ACHN (cell line): ENCODE measurements around the gene BHLHE23.

Source experiments
- DNase-seq: peaks from one replicate; pipeline ENCODE4 v3.0.0-alpha.2; 2015
- in situ Hi-C: cut with HindIII; loops from 2 replicates; pipeline ENCODE4 v1.10.0; 2017; ENCODE audit warnings: low sequenced_read_pairs, low pct_ligation_motif_present, low pct_unique_long_range_greater_than_20kb

Gene BHLHE23

DNA sequence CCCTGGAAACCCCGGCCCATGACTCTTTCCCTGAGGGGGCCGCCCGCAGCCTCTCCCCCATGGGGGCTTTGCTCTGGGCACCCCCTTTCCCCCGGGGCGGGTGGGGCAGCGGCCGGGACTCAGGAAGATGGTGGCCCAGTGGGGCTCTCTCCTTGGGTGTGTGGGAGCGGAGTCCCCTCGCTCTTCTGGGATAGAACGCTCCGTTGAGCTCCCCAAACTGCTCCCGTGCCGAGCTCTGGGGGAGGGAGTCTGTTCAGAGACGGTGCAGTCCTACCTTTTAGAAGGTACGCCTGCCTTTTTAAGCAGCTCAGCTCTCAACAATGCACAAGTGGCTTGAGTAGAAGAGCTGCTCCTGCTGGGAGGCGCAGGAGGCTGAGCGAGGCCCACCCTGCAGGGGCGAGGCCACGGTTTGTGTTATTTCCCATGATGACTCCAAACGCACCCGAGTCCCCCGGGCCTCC lies 21.7 kb upstream of the BHLHE23 start:
- no peak for DNase-seq

DNA sequence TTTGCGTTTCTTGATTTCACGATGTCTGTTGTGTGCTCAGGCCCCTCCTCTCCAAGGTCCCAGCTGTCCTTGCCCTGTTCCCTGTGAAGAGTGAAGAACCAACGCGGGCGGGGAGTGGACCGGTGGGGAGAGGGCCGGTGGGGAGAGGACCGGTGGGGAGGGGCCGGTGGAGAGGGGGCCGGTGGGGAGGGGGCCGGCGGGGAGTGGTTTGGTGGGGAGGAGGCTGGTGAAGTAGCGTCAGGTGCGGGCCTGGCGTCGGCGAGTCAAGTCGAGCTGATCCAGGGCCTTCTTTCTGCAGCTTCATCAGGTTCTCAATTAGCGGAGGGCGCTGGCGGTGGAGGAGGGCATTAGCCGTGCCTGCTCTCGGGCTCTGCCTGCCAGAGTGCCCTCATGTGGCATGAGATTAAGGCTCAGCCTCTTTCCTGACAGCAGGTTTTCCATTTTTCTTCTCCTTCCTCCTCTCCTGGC lies 21.2 kb upstream of the BHLHE23 start:
- in situ Hi-C loops: no loop called here
- peak; percentile 15 for DNase-seq

More for the DNA sequence above, 21.7 kb upstream of the BHLHE23 start:
- in situ Hi-C loops: no loop called here

DNA sequence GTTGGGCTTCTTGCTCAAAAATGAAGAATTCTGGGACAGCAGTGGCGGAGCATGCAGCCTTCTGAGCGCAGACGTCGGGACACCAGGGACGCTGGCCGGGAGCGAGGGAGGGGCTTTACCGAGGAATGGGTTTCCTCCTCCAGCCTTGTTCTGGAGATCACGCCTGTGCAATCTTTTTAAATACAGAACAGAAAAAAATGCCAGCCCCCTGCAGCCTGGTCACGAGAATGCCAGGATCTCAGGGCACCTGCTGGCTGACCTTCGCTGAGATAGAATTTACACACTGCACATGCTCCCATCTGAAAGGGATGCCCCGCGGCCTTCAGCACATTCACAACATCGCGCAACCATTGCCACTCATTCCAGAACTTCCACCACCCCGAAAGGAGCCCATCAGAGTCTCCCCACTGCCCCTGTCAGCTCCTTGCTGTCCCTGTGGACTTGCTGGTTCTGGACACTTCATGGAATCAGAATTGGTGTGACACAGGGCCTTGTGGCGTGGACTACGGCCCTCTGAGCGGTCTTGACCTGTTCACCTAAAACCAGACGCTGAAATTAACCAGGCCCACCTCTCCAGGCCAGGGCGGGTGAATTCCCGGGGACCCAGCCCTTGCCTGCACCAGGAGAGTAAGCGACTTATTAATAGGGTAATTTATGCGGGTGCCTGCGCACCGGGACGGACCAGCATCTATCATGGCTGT lies 20.6 kb upstream of the BHLHE23 start:
- no peak for DNase-seq
- in situ Hi-C loops: no loop called here

DNA sequence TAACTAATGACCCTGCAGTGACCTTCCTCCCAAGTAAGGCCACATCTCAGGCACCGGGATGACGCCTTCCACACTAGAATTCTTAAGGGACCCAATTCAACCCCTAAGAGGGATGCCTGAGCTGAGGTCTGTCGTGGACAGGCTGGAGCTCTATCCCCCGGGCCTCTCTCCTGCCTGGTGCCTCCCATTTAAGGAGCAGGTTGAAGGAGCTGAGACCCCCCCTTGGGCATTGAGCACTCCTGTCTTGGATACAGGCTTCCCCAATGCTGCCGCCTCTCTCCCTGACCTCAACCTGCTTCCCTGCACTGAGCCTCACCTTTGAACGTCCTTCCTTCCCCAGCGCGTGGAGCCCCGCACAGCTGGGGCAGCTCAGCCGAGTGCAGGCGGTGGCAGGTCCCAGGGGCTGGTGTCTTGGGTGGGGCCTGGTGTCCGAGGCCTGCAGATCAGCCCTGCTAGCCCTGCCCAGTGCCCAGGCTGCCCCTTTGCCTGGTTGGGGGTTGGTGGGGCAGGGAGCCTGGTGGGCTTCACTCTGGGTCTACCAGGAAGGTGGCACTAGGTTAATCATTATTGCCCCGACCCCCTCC lies 19.9 kb upstream of the BHLHE23 start:
- in situ Hi-C loops: no loop called here
- DNase-seq: no peak

DNA sequence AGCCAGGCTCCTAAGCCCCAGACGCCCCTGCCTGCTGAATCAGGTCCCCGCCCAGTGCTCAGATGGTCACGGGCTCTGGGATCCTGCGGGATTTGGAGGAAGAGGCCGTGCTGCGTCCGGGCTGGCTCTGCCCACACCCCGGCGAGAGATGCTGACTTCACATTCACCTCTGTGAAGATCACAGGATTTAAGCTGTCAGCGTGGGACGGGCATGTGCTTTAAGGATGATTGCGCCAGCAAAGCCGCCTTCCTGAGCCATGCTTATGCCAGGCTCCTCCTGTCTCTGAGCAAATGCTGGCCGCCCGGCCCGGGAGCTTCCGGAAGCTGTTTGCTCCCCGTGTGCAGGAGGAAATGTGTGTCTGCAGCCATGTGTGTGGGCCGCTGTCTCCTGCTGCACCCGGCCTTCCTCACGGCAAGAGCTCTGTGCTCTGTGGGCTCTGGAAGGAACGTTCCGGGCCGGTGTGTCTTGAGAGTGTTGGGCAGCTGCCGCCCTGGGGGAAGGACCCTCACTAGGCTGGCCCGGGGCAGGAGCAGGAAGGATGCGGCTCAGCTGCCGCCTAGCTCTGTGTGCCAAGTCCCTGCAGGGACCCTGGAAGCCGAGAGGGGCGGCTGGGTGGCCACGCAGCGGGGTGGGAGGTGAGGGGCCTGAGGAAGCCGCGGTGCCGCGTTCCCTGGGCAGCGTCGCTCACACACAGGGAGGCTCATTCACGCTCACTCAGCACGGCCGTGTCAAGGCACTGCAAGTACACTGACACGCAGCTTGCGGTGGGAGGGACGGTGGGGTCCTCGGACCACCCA lies 19.0 kb upstream of the BHLHE23 start:
- DNase-seq: no peak
- in situ Hi-C loops: no loop called here

DNA sequence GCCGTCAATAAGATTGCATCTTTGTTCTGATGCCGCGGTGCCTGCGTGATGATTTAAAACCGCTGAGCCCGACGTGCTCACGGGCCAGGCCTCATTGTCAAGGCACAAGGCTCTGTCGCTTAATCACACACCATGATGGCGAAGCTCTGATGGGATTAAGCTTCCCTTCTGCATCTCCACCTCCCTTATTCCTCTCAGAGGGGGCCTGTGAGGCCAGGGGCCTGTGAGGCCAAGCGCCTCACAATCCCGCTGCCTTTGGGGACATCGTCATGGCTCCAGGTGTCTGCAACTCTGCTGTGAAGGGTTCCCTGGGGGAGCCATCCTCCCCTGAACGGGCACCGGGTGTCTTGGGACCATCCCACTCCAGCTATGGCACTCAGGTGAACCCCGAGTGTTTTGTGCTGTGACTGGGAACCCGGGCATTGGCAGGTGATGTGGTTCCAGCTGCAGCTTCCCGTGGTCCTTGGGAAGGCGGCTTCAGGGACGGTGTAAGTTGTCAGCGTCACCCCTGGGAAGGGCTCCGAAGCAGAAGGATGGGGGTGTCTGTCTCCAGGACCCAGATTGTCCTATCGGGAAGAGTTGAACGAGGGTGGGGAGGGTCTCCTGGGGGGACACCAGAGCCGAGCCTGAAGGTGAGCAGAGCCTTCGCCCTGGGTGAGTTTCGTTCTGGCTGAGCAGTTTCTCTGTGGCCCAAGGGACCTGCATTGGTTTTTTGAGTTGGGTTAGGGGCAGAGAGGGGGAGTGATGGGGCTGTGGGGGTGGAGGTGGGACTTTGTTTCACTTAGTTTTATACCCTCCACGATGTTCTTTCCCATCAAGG lies 18.0 kb upstream of the BHLHE23 start:
- in situ Hi-C loops: no loop called here
- DNase-seq: no peak

DNA sequence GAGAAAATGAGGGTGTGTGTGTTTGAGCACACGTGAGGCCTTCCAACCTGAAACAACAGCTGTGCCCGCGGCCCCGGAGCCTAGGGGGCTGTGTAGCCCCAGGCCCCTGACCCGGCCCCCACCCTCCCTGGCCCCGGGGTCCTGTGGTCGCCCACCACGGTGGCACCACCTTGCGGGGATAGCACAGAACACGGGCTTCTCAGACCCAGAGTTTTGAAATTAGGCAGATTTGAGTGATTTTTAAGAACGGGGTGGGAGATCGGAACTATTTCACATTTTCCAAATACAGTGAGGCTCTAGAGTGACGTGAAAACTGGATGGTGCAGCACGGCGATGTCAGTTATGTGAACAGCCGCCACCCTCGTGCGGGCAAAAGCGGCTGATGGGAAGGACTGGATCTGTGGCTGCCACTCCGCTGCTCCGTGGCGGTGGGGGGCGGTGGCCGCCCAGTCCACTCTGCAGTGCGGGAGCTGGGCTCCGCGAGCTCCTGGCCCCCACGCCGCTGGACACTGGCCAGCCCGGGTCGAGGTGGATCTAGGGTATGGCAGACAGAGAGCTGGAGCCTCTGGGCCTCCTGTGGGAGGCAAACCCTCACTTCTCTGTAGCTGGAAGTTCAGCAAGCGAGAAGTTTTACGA lies 17.3 kb upstream of the BHLHE23 start:
- DNase-seq: no peak
- in situ Hi-C loops: no loop called here

DNA sequence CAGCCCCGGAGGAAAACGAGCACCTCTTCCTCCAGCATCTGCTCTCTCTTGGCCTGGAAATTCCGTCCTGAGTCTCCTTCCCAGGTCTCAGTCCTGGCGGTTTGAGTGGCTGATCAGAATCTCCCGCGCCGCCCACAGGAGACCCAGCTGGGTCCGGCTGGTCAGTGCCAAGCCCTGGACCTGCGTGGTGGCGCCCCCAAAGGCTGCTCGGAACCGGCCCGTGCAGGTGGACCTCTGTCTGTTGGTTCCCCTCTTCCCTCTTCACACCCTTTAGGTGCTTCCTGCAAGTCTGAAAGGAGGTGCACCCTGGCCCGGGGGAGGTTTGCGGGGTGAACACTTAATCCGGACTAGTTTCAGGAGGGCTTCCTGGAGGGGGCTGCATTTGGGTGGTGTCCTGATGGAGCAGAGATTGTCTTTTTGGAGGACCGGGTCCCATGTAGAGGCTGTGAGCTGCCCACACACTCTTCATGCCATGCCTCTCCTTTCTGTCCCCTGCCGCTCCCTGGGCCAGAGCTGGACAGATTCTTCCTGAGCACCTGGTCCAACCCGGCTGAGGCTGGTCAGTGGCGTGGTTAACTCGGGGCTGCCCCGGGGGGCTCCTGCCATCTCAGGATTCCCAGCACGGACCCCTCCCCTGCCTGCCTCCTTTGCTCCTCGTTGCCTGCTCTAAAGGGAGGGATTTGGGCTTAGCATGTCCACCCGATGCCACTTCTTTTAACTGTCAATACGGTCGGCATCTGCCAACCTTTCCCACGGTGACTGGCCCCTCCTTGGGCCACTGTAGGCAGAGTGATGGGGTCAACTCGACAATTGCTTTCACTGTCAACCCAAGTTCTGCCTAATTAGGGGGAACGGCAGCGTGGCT lies 16.5 kb upstream of the BHLHE23 start:
- in situ Hi-C loops: no loop called here
- DNase-seq: no peak

DNA sequence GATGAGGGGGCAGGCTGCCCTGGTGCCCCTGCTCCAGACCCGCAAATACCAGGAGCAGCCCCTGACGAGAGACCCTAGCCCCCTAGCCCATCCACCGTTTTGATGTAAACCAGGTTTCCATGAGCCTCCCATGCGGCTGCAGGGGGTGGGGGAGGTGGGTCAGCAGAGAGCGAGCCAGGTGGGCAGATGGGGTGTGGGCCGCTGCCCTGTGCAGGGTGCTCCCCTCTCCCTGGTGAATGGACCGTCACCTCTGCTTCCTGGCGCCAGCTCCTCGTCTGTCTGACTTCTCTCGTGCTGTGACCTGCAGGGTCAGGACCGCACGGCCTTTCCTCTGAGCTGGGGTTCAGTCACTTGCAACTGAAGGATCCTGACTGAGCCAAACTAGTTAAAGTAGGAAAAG lies 15.7 kb upstream of the BHLHE23 start:
- no peak for DNase-seq
- in situ Hi-C loops: no loop called here

DNA sequence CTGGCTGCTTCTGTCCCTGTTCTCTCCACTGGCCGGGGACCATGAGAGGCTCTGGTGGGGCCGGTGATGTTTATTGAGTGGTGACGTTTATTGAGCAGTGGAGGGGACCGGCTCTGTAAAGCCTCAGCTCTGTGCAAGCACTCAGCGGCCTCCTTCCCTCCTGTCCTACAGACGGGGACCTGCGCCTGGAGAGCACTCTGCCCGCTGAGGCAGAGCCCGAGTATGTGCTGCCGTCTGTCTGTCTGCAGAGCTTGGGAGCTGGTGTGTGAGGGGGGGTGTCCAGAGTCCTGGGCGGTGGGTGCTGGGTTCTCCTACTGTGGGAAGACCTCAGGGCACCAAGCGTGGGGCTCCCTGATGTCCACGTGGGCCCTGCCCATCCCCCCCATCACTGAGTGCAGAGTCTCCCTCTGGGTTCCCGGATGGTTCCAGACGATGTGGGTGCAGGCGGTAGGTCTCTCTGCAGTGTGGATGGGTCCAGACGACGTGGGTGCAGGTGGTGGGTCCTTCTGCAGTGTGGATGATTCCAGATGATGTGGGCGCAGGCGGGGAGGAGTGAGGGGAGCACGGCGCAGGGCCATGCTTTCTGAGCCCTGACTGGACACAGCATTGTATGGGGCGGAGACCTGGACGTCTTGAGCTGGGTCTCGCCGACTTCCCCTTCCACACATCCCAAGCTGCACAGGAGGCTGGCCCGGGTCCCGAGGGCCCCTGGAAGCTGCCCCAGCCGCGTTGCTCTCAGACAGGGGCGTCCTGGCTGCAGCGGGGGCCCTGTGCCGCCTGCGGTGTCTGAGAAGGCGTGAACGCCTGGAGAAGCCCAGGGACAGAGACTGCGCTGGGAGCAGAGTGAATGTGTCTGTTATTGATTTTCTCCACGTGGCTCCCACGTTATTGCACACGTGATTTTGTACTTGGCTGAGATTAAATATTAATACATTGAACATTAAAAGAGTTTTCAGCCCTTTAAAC lies 14.9 kb upstream of the BHLHE23 start:
- in situ Hi-C loops: no loop called here
- no peak for DNase-seq

DNA sequence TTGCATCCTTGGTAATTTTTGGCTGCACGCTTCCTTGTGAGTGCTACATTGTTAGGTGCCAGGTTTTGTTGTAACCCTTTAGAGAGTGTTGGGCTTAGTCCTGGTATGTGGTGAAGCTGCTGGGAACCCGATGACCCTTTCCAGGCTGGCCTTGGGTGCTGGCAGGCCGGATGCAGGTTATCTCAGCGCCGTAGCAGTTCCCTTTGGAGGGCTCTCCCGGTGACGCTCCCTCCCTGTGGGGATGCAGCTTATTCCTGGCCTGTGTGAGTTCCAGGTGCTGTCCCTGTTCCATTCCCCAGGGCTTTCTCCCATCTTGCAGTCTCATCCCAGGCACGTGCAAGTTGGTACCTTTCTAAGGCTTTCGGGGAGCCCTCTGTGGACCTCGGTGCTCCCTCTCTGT lies 13.9 kb upstream of the BHLHE23 start:
- DNase-seq: no peak
- in situ Hi-C loops: no loop called here

DNA sequence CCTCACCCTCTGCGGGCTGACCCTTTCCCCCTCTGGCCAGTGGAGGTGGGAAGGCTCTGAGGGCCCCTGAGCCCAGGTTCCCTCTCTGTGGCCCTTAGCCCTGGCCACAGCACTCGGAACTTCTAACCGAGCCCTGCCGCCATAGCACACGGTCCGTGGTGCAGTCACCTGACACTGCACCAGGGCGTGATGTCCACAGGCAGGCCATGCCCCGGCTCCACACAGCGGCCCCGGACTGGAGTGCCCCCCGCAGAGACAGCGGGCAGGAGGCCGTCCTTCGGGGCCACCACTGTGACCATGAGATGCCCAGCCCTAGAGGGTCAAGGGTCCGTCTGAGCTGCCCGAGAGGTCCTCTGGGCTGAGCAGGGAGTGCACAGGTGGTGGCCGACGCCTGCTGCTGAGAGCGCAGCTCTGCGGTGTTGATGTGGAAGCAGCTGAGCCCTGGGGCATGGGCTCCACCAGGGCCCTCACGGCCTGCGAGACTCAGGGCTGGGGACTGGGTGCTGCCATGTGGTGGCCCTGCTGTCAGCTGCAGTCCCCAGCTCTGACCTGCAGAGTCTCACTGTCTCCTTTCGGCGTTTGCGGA lies 11.2 kb upstream of the BHLHE23 start:
- in situ Hi-C loops: no loop called here
- DNase-seq: no peak

DNA sequence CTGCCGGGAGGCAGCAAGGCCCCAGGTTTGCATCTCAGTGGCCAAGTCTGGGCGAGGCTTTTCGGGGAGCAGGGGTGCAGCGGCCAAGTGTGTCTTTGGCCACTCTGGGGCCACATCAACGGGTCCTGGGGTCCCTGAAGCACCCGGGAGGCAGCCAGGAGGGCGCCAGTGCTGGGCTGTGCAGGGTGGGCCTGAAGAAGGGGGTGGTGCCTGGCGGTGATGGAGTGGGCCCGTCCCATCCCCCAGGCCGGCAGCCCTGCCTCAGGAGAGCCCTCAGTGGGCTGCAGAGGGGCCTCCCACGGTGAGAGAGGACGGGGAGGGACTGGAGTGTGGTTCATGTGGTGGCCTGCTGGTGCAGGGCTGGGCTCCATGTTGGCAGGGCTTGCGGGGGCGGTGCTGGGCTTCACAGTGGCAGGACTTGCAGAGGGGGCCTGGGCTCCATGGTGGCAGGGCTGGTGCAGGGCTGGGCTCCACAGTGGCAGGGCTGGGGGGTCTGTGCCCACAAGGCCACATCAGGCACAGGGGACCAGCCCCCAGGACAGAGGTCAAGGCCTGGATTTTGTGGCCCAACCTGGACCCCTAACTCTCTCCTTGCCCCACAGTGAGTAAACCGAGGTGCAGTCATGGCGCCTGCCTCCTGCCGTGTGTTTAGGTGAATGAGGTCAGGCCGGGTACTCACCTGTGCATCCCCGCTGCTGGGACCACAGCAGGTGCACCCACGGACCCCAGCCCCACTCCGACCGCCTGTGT lies 10.5 kb upstream of the BHLHE23 start:
- in situ Hi-C loops: no loop called here
- no peak for DNase-seq

DNA sequence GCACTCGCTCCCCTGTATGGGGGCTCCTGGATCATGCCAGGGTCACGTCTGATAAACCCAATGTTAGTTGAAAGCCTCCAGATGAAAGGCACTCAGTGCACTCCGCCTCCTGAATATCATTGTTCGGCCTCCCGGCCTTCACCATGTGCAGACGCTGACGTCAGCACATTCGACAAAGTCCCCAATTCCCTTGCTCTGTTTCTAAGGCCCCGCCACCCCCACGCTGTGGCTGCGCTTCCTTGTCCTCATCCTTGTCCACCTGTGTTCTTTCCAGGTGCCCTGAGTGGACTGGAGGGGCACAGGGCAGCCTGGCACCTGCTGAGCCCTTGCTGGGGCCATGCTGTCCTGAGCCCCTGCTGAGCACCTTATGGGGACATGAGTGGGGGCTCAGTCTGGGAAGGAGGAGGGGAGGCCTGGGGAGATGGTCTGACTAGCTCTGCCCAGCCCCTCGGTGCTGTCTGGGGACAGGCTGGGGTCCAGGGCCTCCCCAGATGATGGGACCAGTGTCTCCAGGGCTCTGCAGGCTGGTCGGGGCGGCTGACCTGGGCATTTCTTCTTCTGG lies 9.8 kb upstream of the BHLHE23 start:
- no peak for DNase-seq
- in situ Hi-C loops: no loop called here

DNA sequence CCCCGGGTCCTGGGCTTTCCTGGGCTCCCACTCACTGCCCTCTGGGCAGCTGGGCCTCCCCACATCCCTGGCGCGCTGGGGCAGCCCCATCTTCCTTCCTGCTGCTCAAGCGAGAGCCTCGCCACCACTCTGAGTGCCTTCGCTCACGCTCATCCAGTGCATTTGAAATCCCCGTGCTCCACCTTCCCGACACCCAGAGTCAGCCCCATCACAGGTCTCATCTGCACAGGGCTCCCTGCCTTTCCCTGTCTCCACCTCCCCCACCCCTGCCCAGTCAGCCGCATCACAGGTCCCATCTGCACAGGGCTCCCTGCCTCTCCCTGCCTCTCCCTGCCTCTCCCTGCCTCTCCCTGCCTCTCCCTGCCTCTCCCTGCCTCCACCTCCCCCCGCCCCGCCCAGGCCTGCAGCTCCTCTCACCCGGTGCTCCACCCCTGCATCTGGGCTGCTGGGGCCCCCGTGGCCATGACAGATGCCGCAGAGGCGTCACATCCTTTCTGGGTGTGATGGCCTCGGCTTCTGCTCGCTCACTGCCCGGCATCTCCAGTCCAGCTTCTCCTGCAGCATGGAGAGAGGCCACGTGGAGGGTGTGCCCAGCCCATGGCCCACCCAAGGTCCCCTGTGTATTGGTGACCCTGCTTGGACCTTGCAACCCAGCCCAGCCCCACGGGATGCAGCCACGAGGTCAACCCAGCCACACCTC lies 9.0 kb upstream of the BHLHE23 start:
- no peak for DNase-seq
- in situ Hi-C loops: no loop called here
